ENCODE data around the gene ZNF362.

The ZNF362 gene

GRCh38 chr1:33323663-33324477, 67.6 kb downstream of the ZNF362 start:
- no peak for DNase-seq

GRCh38 chr1:33324677-33325575, 68.6 kb downstream of the ZNF362 start:
- DNase-seq: no peak

GRCh38 chr1:33326785-33327184, 70.5 kb downstream of the ZNF362 start:
- DNase-seq: no peak

- peak in 17 of 56 donors; percentile 7 to 43 (median 16) for DNase-seq
Observed at GRCh38 chr1:33327587-33328325, 71.5 kb downstream of the ZNF362 start.

GRCh38 chr1:33328817-33329216, 72.5 kb downstream of the ZNF362 start:
- no peak for DNase-seq

GRCh38 chr1:33329600-33330305, 73.5 kb downstream of the ZNF362 start:
- no peak for DNase-seq

GRCh38 chr1:33330361-33330890, 74.1 kb downstream of the ZNF362 start:
- no peak for DNase-seq

GRCh38 chr1:33330906-33331305, 74.6 kb downstream of the ZNF362 start:
- DNase-seq: no peak

- DNase-seq: no peak
Observed at GRCh38 chr1:33331444-33332356, 75.4 kb downstream of the ZNF362 start.

- no peak for DNase-seq
Observed at GRCh38 chr1:33332357-33332789, 76.1 kb downstream of the ZNF362 start.

GRCh38 chr1:33332881-33333280, 76.6 kb downstream of the ZNF362 start:
- DNase-seq: peak in 4 of 56 donors; percentile 8 to 26 (median 14)

- DNase-seq: peak in 4 of 56 donors; percentile 11 to 36 (median 16)
Observed at GRCh38 chr1:33334081-33334552, 77.8 kb downstream of the ZNF362 start.

- DNase-seq: no peak
Observed at GRCh38 chr1:33335020-33335419, 78.7 kb downstream of the ZNF362 start.

- no peak for DNase-seq
Observed at GRCh38 chr1:33336580-33336979, 80.3 kb downstream of the ZNF362 start.

- no peak for DNase-seq
Observed at GRCh38 chr1:33337441-33337840, 81.1 kb downstream of the ZNF362 start.

GRCh38 chr1:33338048-33338439, 81.8 kb downstream of the ZNF362 start:
- DNase-seq: no peak

GRCh38 chr1:33338440-33339211, 82.3 kb downstream of the ZNF362 start:
- peak in 11 of 56 donors; percentile 8 to 52 (median 18) for DNase-seq

GRCh38 chr1:33339413-33339812, 83.1 kb downstream of the ZNF362 start:
- DNase-seq: peak in 14 of 56 donors; percentile 9 to 66 (median 25)
